SK-N-SH treated with all-trans-retinoic acid at 6 μM for 48 hours (cell line): ENCODE data around the gene EXOSC10.
"Not testable (repeated sequence)": the region's sequence is repeated elsewhere in the genome, so short reads cannot be mapped to it uniquely, and the experiment has no call there.

ENCODE experiments used
- OSR1 ChIP-seq: fragments of 250-450 bp; sonication (Bioruptor Pico); IDR thresholded peaks from 2 replicates; pipeline ENCODE4 v1.8.0; 2022; ENCODE audit warnings: moderate library complexity, mild to moderate bottlenecking, inconsistent platforms
- SNAI2 ChIP-seq: fragments of 250-450 bp; sonication (Bioruptor Pico); IDR thresholded peaks from 2 replicates; pipeline ENCODE4 v1.5.0; 2020; ENCODE audit warnings: mild to moderate bottlenecking, moderate library complexity
- ZNF565 ChIP-seq: fragments of 450-650 bp; formaldehyde crosslinking; conservative IDR thresholded peaks from 2 replicates; pipeline ENCODE4 v1.5.0; 2020; ENCODE audit warnings: low read depth, mild to moderate bottlenecking, moderate library complexity
- ZNF8 ChIP-seq: fragments of 450-650 bp; formaldehyde crosslinking; IDR thresholded peaks from 2 replicates; pipeline ENCODE4 v1.5.0; 2020; ENCODE audit warnings: mild to moderate bottlenecking, moderate library complexity
- TF ChIP-seq, protein P1 (sequence below): fragments of 250-450 bp; sonication (Bioruptor Pico); IDR thresholded peaks from 2 replicates; pipeline ENCODE4 v1.5.1; 2021; ENCODE audit warnings: mild to moderate bottlenecking, moderate library complexity
- TF ChIP-seq, protein P2 (sequence below): fragments of 250-450 bp; sonication (Bioruptor Pico); IDR thresholded peaks from 2 replicates; pipeline ENCODE4 v1.5.0; 2020; ENCODE audit warnings: mild to moderate bottlenecking, moderate library complexity

DNA sequence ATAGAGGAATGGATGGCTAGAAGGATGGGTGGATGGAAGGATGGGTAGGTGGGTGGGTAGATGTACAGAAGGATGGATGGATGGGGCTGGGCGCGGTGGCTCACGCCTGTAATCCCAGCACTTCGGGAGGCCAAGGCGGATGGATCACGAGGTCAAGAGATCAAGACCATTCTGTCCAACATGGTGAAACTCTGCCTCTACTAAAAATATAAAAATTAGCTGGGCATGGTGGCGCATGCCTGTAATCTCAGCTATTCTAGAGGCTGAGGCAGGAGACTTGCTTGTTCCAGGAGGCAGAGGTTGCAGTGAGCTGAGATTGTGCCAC lies 59.6 kb downstream of the EXOSC10 start:
- TF ChIP-seq, protein P1, sequence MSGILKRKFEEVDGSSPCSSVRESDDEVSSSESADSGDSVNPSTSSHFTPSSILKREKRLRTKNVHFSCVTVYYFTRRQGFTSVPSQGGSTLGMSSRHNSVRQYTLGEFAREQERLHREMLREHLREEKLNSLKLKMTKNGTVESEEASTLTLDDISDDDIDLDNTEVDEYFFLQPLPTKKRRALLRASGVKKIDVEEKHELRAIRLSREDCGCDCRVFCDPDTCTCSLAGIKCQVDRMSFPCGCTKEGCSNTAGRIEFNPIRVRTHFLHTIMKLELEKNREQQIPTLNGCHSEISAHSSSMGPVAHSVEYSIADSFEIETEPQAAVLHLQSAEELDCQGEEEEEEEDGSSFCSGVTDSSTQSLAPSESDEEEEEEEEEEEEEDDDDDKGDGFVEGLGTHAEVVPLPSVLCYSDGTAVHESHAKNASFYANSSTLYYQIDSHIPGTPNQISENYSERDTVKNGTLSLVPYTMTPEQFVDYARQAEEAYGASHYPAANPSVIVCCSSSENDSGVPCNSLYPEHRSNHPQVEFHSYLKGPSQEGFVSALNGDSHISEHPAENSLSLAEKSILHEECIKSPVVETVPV (CRISPR knock-in tag): not testable (repeated sequence)
- not testable (repeated sequence) for TF ChIP-seq OSR1; ZNF565 (CRISPR knock-in tag); SNAI2 (CRISPR knock-in tag); ZNF8 (CRISPR knock-in tag)
- TF ChIP-seq, protein P2, sequence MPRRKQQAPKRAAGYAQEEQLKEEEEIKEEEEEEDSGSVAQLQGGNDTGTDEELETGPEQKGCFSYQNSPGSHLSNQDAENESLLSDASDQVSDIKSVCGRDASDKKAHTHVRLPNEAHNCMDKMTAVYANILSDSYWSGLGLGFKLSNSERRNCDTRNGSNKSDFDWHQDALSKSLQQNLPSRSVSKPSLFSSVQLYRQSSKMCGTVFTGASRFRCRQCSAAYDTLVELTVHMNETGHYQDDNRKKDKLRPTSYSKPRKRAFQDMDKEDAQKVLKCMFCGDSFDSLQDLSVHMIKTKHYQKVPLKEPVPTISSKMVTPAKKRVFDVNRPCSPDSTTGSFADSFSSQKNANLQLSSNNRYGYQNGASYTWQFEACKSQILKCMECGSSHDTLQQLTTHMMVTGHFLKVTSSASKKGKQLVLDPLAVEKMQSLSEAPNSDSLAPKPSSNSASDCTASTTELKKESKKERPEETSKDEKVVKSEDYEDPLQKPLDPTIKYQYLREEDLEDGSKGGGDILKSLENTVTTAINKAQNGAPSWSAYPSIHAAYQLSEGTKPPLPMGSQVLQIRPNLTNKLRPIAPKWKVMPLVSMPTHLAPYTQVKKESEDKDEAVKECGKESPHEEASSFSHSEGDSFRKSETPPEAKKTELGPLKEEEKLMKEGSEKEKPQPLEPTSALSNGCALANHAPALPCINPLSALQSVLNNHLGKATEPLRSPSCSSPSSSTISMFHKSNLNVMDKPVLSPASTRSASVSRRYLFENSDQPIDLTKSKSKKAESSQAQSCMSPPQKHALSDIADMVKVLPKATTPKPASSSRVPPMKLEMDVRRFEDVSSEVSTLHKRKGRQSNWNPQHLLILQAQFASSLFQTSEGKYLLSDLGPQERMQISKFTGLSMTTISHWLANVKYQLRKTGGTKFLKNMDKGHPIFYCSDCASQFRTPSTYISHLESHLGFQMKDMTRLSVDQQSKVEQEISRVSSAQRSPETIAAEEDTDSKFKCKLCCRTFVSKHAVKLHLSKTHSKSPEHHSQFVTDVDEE (CRISPR knock-in tag): not testable (repeated sequence)
